IPS-NIHi7 (cell line): ENCODE results near the gene NPHP1.
"Not testable (repeated sequence)": the region's sequence is repeated elsewhere in the genome, so short reads cannot be mapped to it uniquely, and the experiment has no call there.

Source experiments
- DNase-seq: peaks from one replicate; pipeline ENCODE4 v3.0.0; 2012; ENCODE audit warnings: mixed read lengths; ENCODE audit errors: extremely low spot score

The NPHP1 gene

GRCh38 chr2:110130757-110131156, 74.1 kb downstream of the NPHP1 start:
- DNase-seq = no peak

GRCh38 chr2:110126906-110127305, 77.9 kb downstream of the NPHP1 start:
- no peak for DNase-seq

GRCh38 chr2:110126086-110126773, 78.6 kb downstream of the NPHP1 start:
- no peak for DNase-seq

GRCh38 chr2:110124939-110125691, 79.7 kb downstream of the NPHP1 start:
- no peak for DNase-seq

GRCh38 chr2:110124038-110124825, 80.6 kb downstream of the NPHP1 start:
- DNase-seq = no peak

- no peak for DNase-seq
Observed at GRCh38 chr2:110121592-110121991, 83.2 kb downstream of the NPHP1 start.

GRCh38 chr2:110121052-110121334, 83.8 kb downstream of the NPHP1 start:
- no peak for DNase-seq

- no peak for DNase-seq
Observed at GRCh38 chr2:110120171-110121051, 84.4 kb downstream of the NPHP1 start.

- DNase-seq = peak; percentile 53
Observed at GRCh38 chr2:110116033-110116710, 88.6 kb downstream of the NPHP1 start.

- DNase-seq = peak; percentile 18
Observed at GRCh38 chr2:110115291-110116032, 89.4 kb downstream of the NPHP1 start, which contains the start of gene MALL. Gene MALL, minus strand, starts transcription at chr2:110115822. Its CDS starts 30 bp downstream, at chr2:110115792.

GRCh38 chr2:110114831-110115255, 90.0 kb downstream of the NPHP1 start:
- no peak for DNase-seq

- no peak for DNase-seq
Observed at GRCh38 chr2:110113961-110114591, 90.7 kb downstream of the NPHP1 start.

- DNase-seq = not testable (repeated sequence)
Observed at GRCh38 chr2:110108291-110108690, 96.5 kb downstream of the NPHP1 start.

GRCh38 chr2:110107092-110108079, 97.4 kb downstream of the NPHP1 start:
- DNase-seq = no peak

- no peak for DNase-seq
Observed at GRCh38 chr2:110106642-110107041, 98.2 kb downstream of the NPHP1 start.

- DNase-seq = no peak
Observed at GRCh38 chr2:110105608-110106467, 99.0 kb downstream of the NPHP1 start.

GRCh38 chr2:110105183-110105582, 99.6 kb downstream of the NPHP1 start:
- no peak for DNase-seq
